IPS-20b (cell line): Measurements from ENCODE around the gene DGKI.
"Not testable (repeated sequence)": the region's sequence is repeated elsewhere in the genome, so short reads cannot be mapped to it uniquely, and the experiment has no call there.

Source experiments
- H3K27ac ChIP-seq: one replicate; pipeline ENCODE4 v1.5.1; 2013; ENCODE audit warnings: low read length
- H3K27me3 ChIP-seq: 2 replicates; pipeline ENCODE4 v1.6.1; 2013; ENCODE audit warnings: mild to moderate bottlenecking, low read length, inconsistent platforms; ENCODE audit not compliant: insufficient read depth
- H3K36me3 ChIP-seq: 2 replicates; pipeline ENCODE4 v1.6.1; 2013; ENCODE audit warnings: low read depth, mild to moderate bottlenecking, inconsistent platforms, low read length, moderate library complexity; ENCODE audit not compliant: insufficient read depth
- H3K4me1 ChIP-seq: 2 replicates; pipeline ENCODE4 v1.6.1; 2013; ENCODE audit warnings: mild to moderate bottlenecking, control low read depth, inconsistent platforms, low read length, moderate library complexity; ENCODE audit not compliant: insufficient read depth
- H3K4me3 ChIP-seq: 2 replicates; pipeline ENCODE4 v1.5.1; 2013; ENCODE audit warnings: mild to moderate bottlenecking, low read length, inconsistent platforms
- H3K9ac ChIP-seq: 2 replicates; pipeline ENCODE4 v1.6.1; 2013; ENCODE audit warnings: low read depth, mild to moderate bottlenecking, inconsistent platforms, low read length, moderate library complexity
- H3K9me3 ChIP-seq: 2 replicates; pipeline ENCODE4 v1.6.1; 2013; ENCODE audit warnings: mild to moderate bottlenecking, low read depth, low read length, inconsistent platforms; ENCODE audit not compliant: insufficient read depth

DGKI gene

GRCh38 chr7:137462847-137463246 lies 383.9 kb downstream of the DGKI start:
- Histone ChIP-seq H3K27ac (no peak overlapping the region), H3K4me1 (no peaks in the 10 kb centered on the region), H3K9ac (no peak overlapping the region), H3K4me3 (no peak overlapping the region), H3K9me3 (no peaks in the 10 kb centered on the region), H3K27me3 (no peaks in the 10 kb centered on the region), H3K36me3 (no peaks in the 10 kb centered on the region; the same call in 1 of the 2 replicates)

GRCh38 chr7:137462074-137462715 lies 384.6 kb downstream of the DGKI start:
- Histone ChIP-seq H3K4me3 (no peak overlapping the region), H3K36me3 (no peaks in the 10 kb centered on the region; the same call in 1 of the 2 replicates), H3K4me1 (no peaks in the 10 kb centered on the region)

GRCh38 chr7:137458399-137458798 lies 388.4 kb downstream of the DGKI start:
- H3K36me3 ChIP-seq, result no peaks in the 10 kb centered on the region
- H3K4me3 ChIP-seq, result no peak overlapping the region
- no peak overlapping the region for H3K27ac ChIP-seq
- H3K4me1 ChIP-seq, result peaks cover under 1% of the 10 kb centered on the region; the same call in 1 of the 2 replicates
- no peaks in the 10 kb centered on the region for H3K9me3 ChIP-seq
- H3K27me3 ChIP-seq, result no peaks in the 10 kb centered on the region
- H3K9ac ChIP-seq, result no peak overlapping the region

More at GRCh38 chr7:137462074-137462715, 384.6 kb downstream of the DGKI start:
- H3K9ac ChIP-seq, result no peak overlapping the region
- no peak overlapping the region for H3K27ac ChIP-seq
- H3K27me3 ChIP-seq, result no peaks in the 10 kb centered on the region
- no peaks in the 10 kb centered on the region for H3K9me3 ChIP-seq

GRCh38 chr7:137454767-137455166 lies 392.0 kb downstream of the DGKI start:
- no peak overlapping the region for H3K4me3 ChIP-seq
- no peaks in the 10 kb centered on the region for H3K9me3 ChIP-seq
- no peaks in the 10 kb centered on the region for H3K36me3 ChIP-seq
- H3K9ac ChIP-seq, result no peak overlapping the region
- H3K27ac ChIP-seq, result no peak overlapping the region
- H3K27me3 ChIP-seq, result no peaks in the 10 kb centered on the region
- H3K4me1 ChIP-seq, result peaks cover 3% of the 10 kb centered on the region; the same call in 1 of the 2 replicates

GRCh38 chr7:137454246-137454724 lies 392.5 kb downstream of the DGKI start:
- Histone ChIP-seq H3K9ac (no peak overlapping the region), H3K4me1 (peaks cover 3% of the 10 kb centered on the region; the same call in 1 of the 2 replicates), H3K27ac (no peak overlapping the region), H3K27me3 (no peaks in the 10 kb centered on the region), H3K9me3 (no peaks in the 10 kb centered on the region), H3K4me3 (no peak overlapping the region), H3K36me3 (no peaks in the 10 kb centered on the region)

GRCh38 chr7:137453356-137453755 lies 393.4 kb downstream of the DGKI start:
- H3K9ac ChIP-seq, result no peak overlapping the region
- H3K27me3 ChIP-seq, result no peaks in the 10 kb centered on the region
- H3K4me3 ChIP-seq, result no peak overlapping the region
- H3K9me3 ChIP-seq, result no peaks in the 10 kb centered on the region
- no peaks in the 10 kb centered on the region for H3K36me3 ChIP-seq
- H3K27ac ChIP-seq, result no peak overlapping the region
- peaks cover 3% of the 10 kb centered on the region; the same call in 1 of the 2 replicates for H3K4me1 ChIP-seq

GRCh38 chr7:137449016-137449415 lies 397.8 kb downstream of the DGKI start:
- no peaks in the 10 kb centered on the region for H3K36me3 ChIP-seq
- H3K27me3 ChIP-seq, result no peaks in the 10 kb centered on the region
- H3K9me3 ChIP-seq, result no peaks in the 10 kb centered on the region
- H3K27ac ChIP-seq, result no peak overlapping the region
- H3K9ac ChIP-seq, result no peak overlapping the region
- no peak overlapping the region for H3K4me3 ChIP-seq
- peaks cover 3% of the 10 kb centered on the region; the same call in 1 of the 2 replicates for H3K4me1 ChIP-seq

- H3K9ac ChIP-seq, H3K4me1 ChIP-seq, H3K9me3 ChIP-seq, H3K4me3 ChIP-seq, H3K27ac ChIP-seq, H3K27me3 ChIP-seq, H3K36me3 ChIP-seq: not testable (repeated sequence)
These were observed 398.2 kb downstream of the DGKI start for GRCh38 chr7:137448572-137448971.

GRCh38 chr7:137446025-137446424 lies 400.7 kb downstream of the DGKI start:
- Histone ChIP-seq H3K4me3 (no peak overlapping the region), H3K36me3 (no peaks in the 10 kb centered on the region), H3K27me3 (no peaks in the 10 kb centered on the region), H3K4me1 (no peaks in the 10 kb centered on the region), H3K9me3 (no peaks in the 10 kb centered on the region), H3K9ac (no peak overlapping the region), H3K27ac (no peak overlapping the region)

- no peak overlapping the region for H3K9ac ChIP-seq
- H3K4me1 ChIP-seq, result no peaks in the 10 kb centered on the region
- H3K4me3 ChIP-seq, result no peak overlapping the region
- H3K27ac ChIP-seq, result no peak overlapping the region
- no peaks in the 10 kb centered on the region for H3K36me3 ChIP-seq
- no peaks in the 10 kb centered on the region for H3K27me3 ChIP-seq
- H3K9me3 ChIP-seq, result no peaks in the 10 kb centered on the region
These were observed 401.5 kb downstream of the DGKI start for GRCh38 chr7:137445268-137445667.

- no peak overlapping the region for H3K27ac ChIP-seq
- no peak overlapping the region for H3K9ac ChIP-seq
These were observed 403.2 kb downstream of the DGKI start for GRCh38 chr7:137443616-137444015.

GRCh38 chr7:137441451-137441850 lies 405.3 kb downstream of the DGKI start:
- H3K9me3 ChIP-seq, result no peaks in the 10 kb centered on the region
- no peak overlapping the region for H3K4me3 ChIP-seq
- H3K36me3 ChIP-seq, result no peaks in the 10 kb centered on the region
- H3K27me3 ChIP-seq, result no peaks in the 10 kb centered on the region
- H3K4me1 ChIP-seq, result peaks cover 7% of the 10 kb centered on the region; the same call in 1 of the 2 replicates
- no peak overlapping the region for H3K9ac ChIP-seq
- H3K27ac ChIP-seq, result no peak overlapping the region

More at GRCh38 chr7:137443616-137444015, 403.2 kb downstream of the DGKI start:
- Histone ChIP-seq H3K4me1 (peaks cover 7% of the 10 kb centered on the region; the same call in 1 of the 2 replicates), H3K9me3 (no peaks in the 10 kb centered on the region), H3K27me3 (no peaks in the 10 kb centered on the region), H3K36me3 (no peaks in the 10 kb centered on the region), H3K4me3 (no peak overlapping the region)
